GM12878 (cell line): Measurements from ENCODE around the gene CLSTN2. TPM values are rescaled to one million over a fixed set of nuclear protein-coding genes. Genes with fewer than 3 reads are reported as not detected.

Experiments used
- ATAC-seq: fragments of 200-7000 bp; cut with Tn5 transposase; 3 replicates; pipeline ENCODE4 v1.9.1; 2020; ENCODE audit warnings: mild to moderate bottlenecking, moderate library complexity
- BruUV-seq: library from RNA; stranded (reverse); fragments of 400-500 nt; replicated peaks from 2 replicates; lab custom pipeline; 2021; lab: Mats Ljungman, UMichigan
- CTCF ChIA-PET: fragments of 300-600 bp; sonication (Branson Sonifier 250); formaldehyde crosslinking; extraction: SDS; loops from one replicate; lab custom pipeline; 2021; ENCODE audit warnings: inconsistent platforms; lab: Yijun Ruan, JAX
- POLR2A ChIA-PET: fragments of 350-600 bp; formaldehyde crosslinking; extraction: SDS; loops from one replicate; lab custom pipeline; 2021; ENCODE audit warnings: inconsistent platforms; lab: Charles Lee
- RAD21 ChIA-PET: fragments of 300-600 bp; sonication (Branson Sonifier 250); formaldehyde crosslinking; loops from one replicate; lab custom pipeline; 2023; ENCODE audit warnings: antibody characterized with exemption; ENCODE audit not compliant: unreplicated experiment; lab: Charles Lee
- SMC1A ChIA-PET: fragments of 300-600 bp; sonication (Branson Sonifier 250); formaldehyde crosslinking; loops from one replicate; lab custom pipeline; 2023; ENCODE audit not compliant: unreplicated experiment, uncharacterized antibody; lab: Charles Lee
- DNase-seq: peaks from one replicate; pipeline ENCODE4 v3.0.0-alpha.2; 2011; ENCODE audit warnings: low read depth, low spot score
- FAIRE-seq: peaks from 3 replicates; lab custom pipeline; 2011; peaks lifted over from hg19 to GRCh38; lab: Jason Lieb, UNC
- H2AFZ ChIP-seq: 2 replicates; pipeline ENCODE4 v1.6.0; 2011; ENCODE audit warnings: low read depth, low read length, control low read depth; ENCODE audit not compliant: control insufficient read depth
- H3K27ac ChIP-seq: 2 replicates; pipeline ENCODE4 v1.5.1; 2011; ENCODE audit warnings: control low read depth; ENCODE audit not compliant: control insufficient read depth, insufficient read depth
- H3K27me3 ChIP-seq, 2 experiments: replicated peaks in 1 of 2; 2 replicates each; pipeline versions ENCODE4 v1.6.0 to v1.6.1; 2011; ENCODE audit warnings: low read length in 1 of 2; ENCODE audit not compliant: control insufficient read depth in 2 of 2, insufficient read depth in 2 of 2
- H3K36me3 ChIP-seq, 2 experiments: 2 replicates each; pipeline ENCODE4 v1.5.1; 2011; ENCODE audit warnings: low read length in 1 of 2; ENCODE audit not compliant: control insufficient read depth in 2 of 2, insufficient read depth in 2 of 2
- H3K4me1 ChIP-seq: 2 replicates; pipeline ENCODE4 v1.6.1; 2011; ENCODE audit warnings: mild to moderate bottlenecking, low read length, moderate library complexity, mixed read lengths; ENCODE audit not compliant: control insufficient read depth, insufficient read depth
- H3K4me2 ChIP-seq: 2 replicates; pipeline ENCODE4 v1.6.0; 2011; ENCODE audit warnings: control low read depth; ENCODE audit not compliant: control insufficient read depth, insufficient read depth
- H3K4me3 ChIP-seq: fragments of 200-600 bp; sonication (generic); 2 replicates; pipeline ENCODE4 v1.5.1; 2016
- H3K79me2 ChIP-seq: 2 replicates; pipeline ENCODE4 v1.6.0; 2011; ENCODE audit warnings: low read length; ENCODE audit not compliant: control insufficient read depth, insufficient read depth
- H3K9ac ChIP-seq: 2 replicates; pipeline ENCODE4 v1.8.0; 2011; ENCODE audit warnings: low read length, control low read depth, mixed read lengths; ENCODE audit not compliant: control insufficient read depth, insufficient read depth
- H3K9me3 ChIP-seq: replicated peaks from 3 replicates; pipeline ENCODE4 v1.5.1; 2011; ENCODE audit warnings: mild to moderate bottlenecking, low read length; ENCODE audit not compliant: control insufficient read depth, insufficient read depth
- H4K20me1 ChIP-seq: 2 replicates; pipeline ENCODE4 v1.6.0; 2011; ENCODE audit not compliant: control insufficient read depth, insufficient read depth
- BMI1 ChIP-seq: fragments of 450-650 bp; IDR thresholded peaks from 2 replicates; pipeline ENCODE4 v1.6.1; 2016; ENCODE audit warnings: mild to moderate bottlenecking, moderate library complexity, borderline replicate concordance
- CHD2 ChIP-seq: IDR thresholded peaks from 2 replicates; pipeline ENCODE4 v1.6.1; 2011; ENCODE audit warnings: low read depth, low read length, improper control_type of control experiment, borderline replicate concordance
- MAX ChIP-seq: IDR thresholded peaks from 2 replicates; pipeline ENCODE4 v1.6.1; 2012; ENCODE audit warnings: low read depth, low read length, improper control_type of control experiment
- MTA2 ChIP-seq: fragments of 450-650 bp; IDR thresholded peaks from 2 replicates; pipeline ENCODE4 v1.6.1; 2016; ENCODE audit warnings: low read depth, mild to moderate bottlenecking, moderate library complexity
- POLR2A ChIP-seq: IDR thresholded peaks from 2 replicates; pipeline ENCODE4 v1.6.1; 2011; ENCODE audit warnings: low read depth, mild to moderate bottlenecking, low read length
- TBL1XR1 ChIP-seq: IDR thresholded peaks from 2 replicates; pipeline ENCODE4 v1.6.1; 2012; ENCODE audit warnings: low read depth, low read length, improper control_type of control experiment
- WGBS: methylation state at CpG from one replicate; pipeline ENCODE4 v1.1.6; 2016; ENCODE audit warnings: low lambda C conversion rate; ENCODE audit not compliant: insufficient replicate concordance, insufficient coverage; ENCODE audit errors: missing lambda C conversion rate; 5-methylcytosine and 5-hydroxymethylcytosine counted together
- in situ Hi-C: fragments of 300-500 bp; cut with MboI; formaldehyde crosslinking; loops from 9 replicates; pipeline ENCODE4 v1.14.3; 2018; ENCODE audit warnings: mixed read lengths
- intact Hi-C: fragments of 100-400 bp; cut with micrococcal nuclease; formaldehyde crosslinking; loops from one replicate; pipeline ENCODE4 v1.14.2; 2022; ENCODE audit not compliant: unreplicated experiment
- polyA plus RNA-seq, 11 experiments: library from polyadenylated mRNA; depleted of rRNA in 4 of 11; unstranded in 6 of 11; stranded (reverse) in 5 of 11; fragments of >200 nt; fragmentation: Nextera tagmentation in 4 of 11; fragmentation: Illumina TruSeq in 1 of 11; extraction: Ambion mirVana in 4 of 11; extraction: Trizol in 1 of 11; gene quantifications; 1 replicate in 1 of 11; 2 replicates in 10 of 11; pipeline versions ENCODE4 v1.2.1 to v1.2.3, GENCODE V29; 2011 to 2016; ENCODE audit warnings: inconsistent platforms in 2 of 11, missing spikeins in 2 of 11, low read depth in 1 of 11
- total RNA-seq, 4 experiments: library from RNA; depleted of rRNA in 3 of 4; stranded (reverse); fragments of >200 nt in 3 of 4; fragmentation: Illumina TruSeq in 1 of 4; extraction: Trizol in 1 of 4; gene quantifications; 2 replicates each; pipeline versions ENCODE4 v1.2.1 to v1.2.3, GENCODE V29; 2013 to 2021
- TF ChIP-seq, protein P1 (sequence below): IDR thresholded peaks from 2 replicates; pipeline ENCODE4 v1.6.1; 2012; ENCODE audit warnings: low read length, inconsistent platforms

The CLSTN2 gene
- total and polyA plus RNA-seq, 10 of the 15 experiments (the other 5 are each of a cell fraction or from before 2014, with no cell fraction given): under 0.01 to 0.10 (median under 0.01) TPM; not detected in 5

DNA sequence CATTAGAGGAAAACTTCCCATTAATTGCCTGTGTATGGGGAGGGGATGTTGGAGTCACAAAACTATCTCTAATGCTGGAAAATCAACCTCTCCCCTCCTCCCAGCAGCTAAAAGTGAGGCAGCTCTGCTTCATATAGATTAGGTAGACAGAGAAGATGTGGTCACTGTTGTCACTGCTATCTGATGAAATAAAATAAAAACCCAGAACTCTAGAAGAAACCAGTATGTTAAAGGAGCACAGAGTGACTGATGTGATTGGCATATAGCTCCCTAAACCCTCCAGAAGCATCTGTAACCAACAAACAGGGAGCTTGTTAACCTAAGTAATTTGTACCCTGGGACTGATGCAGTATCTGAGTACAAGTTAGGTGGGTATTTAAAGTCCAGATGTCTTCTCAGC, 531.0 kb downstream of the CLSTN2 start (continued):
- TF ChIP-seq, protein P1, sequence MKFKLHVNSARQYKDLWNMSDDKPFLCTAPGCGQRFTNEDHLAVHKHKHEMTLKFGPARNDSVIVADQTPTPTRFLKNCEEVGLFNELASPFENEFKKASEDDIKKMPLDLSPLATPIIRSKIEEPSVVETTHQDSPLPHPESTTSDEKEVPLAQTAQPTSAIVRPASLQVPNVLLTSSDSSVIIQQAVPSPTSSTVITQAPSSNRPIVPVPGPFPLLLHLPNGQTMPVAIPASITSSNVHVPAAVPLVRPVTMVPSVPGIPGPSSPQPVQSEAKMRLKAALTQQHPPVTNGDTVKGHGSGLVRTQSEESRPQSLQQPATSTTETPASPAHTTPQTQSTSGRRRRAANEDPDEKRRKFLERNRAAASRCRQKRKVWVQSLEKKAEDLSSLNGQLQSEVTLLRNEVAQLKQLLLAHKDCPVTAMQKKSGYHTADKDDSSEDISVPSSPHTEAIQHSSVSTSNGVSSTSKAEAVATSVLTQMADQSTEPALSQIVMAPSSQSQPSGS: no peak
- TF ChIP-seq MTA2: no peak
- no peak for TF ChIP-seq TBL1XR1
- TF ChIP-seq CHD2: no peak

DNA sequence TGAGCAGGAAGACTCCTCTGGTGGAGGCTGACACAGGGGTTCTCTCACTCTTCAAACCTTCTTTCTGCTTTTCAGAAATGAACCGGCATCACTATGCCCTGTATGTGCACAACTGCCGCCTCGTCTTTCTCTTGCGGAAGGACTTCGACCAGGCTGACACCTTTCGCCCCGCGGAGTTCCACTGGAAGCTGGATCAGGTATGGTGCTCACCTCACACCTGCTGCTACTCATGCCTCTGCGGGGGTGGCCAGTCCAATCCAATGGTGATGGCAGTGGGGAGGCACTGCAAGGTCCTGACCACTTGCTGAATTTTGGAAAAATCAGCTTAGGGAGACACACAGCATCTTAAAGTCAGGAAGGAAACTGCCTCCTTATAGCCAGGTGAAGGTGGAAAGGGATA, 531.5 kb downstream of the CLSTN2 start:
- no peaks in the 10 kb centered on the region for H3K36me3 ChIP-seq

More for the DNA sequence above, 531.5 kb downstream of the CLSTN2 start:
- no peak overlapping the region for H3K4me2 ChIP-seq
- no peak for FAIRE-seq
- no peaks in the 10 kb centered on the region for H3K4me1 ChIP-seq
- TF ChIP-seq BMI1: no peak
- no peak for TF ChIP-seq MAX
- TF ChIP-seq POLR2A: no peak
- TF ChIP-seq, all 136 proteins: peak for 0
- Histone ChIP-seq H3K9me3 (no peaks in the 10 kb centered on the region), H3K9ac (no peak overlapping the region), H4K20me1 (no peaks in the 10 kb centered on the region), H3K79me2 (no peaks in the 10 kb centered on the region), H2AFZ (no peak overlapping the region), H3K4me3 (no peak overlapping the region), H3K27me3 (peaks cover 0 to 3% of the 10 kb centered on the region in 2 experiments; a peak in 2 of 4 replicates), H3K27ac (no peak overlapping the region)
- in situ Hi-C loops: no loop called here
- CTCF ChIA-PET: interaction anchor here (0.7 to 1.1 kb wide), 2 partner anchors 14 to 725 kb away, joined by 3 read pairs; no protein-coding TSS in a partner anchor
- ATAC-seq (no peak), DNase-seq (no peak)
- SMC1A ChIA-PET: no interaction called here
- 87% methylated on average over 9 of the region's 9 CpGs for WGBS
- RAD21 ChIA-PET: no interaction called here
- no TSS peak for BruUV-seq
- intact Hi-C loops: no loop called here
- POLR2A ChIA-PET: no interaction called here
